HCT116 (cell line): Measurements from ENCODE around the gene TSSK2.

Source experiments
- CBX3 ChIP-seq: IDR thresholded peaks from 2 replicates; pipeline ENCODE4 v1.6.1; 2012; ENCODE audit warnings: low read depth
- CEBPB ChIP-seq: IDR thresholded peaks from 2 replicates; pipeline ENCODE4 v1.6.1; 2012; ENCODE audit warnings: low read depth
- CTCF ChIP-seq, 3 experiments: fragments of 200-600 bp in 1 of 3; sonication (generic) in 1 of 3; IDR thresholded peaks in 2 of 3; conservative IDR thresholded peaks in 1 of 3; 2 replicates each; pipeline ENCODE4 v1.5.1; 2012 to 2017; ENCODE audit warnings: low read depth in 2 of 3, low read length in 2 of 3, antibody characterized with exemption in 1 of 3, borderline replicate concordance in 1 of 3, control low read depth in 1 of 3, mild to moderate bottlenecking in 1 of 3, mixed read lengths in 1 of 3, mixed run types in 1 of 3, moderate library complexity in 1 of 3; ENCODE audit not compliant: insufficient read depth in 1 of 3
- EGR1 ChIP-seq: IDR thresholded peaks from 2 replicates; pipeline ENCODE4 v1.6.1; 2012; ENCODE audit warnings: low read depth
- EZH2phosphoT487 ChIP-seq: fragments of 200-600 bp; IDR thresholded peaks from 2 replicates; pipeline ENCODE4 v1.6.1; 2018; ENCODE audit warnings: antibody characterized with exemption, borderline replicate concordance
- FOSL1 ChIP-seq: IDR thresholded peaks from 2 replicates; pipeline ENCODE4 v1.6.1; 2012; ENCODE audit warnings: low read depth
- MAX ChIP-seq: IDR thresholded peaks from 2 replicates; pipeline ENCODE4 v1.6.1; 2012
- POLR2A ChIP-seq: IDR thresholded peaks from 2 replicates; pipeline ENCODE4 v1.7.0; 2011; ENCODE audit warnings: borderline replicate concordance; ENCODE audit not compliant: insufficient read depth, insufficient read length; ENCODE audit errors: extremely low read depth
- RAD21 ChIP-seq: IDR thresholded peaks from 2 replicates; pipeline ENCODE4 v1.6.1; 2012; ENCODE audit warnings: low read depth, mild to moderate bottlenecking
- SIN3A ChIP-seq: IDR thresholded peaks from 2 replicates; pipeline ENCODE4 v1.6.1; 2012; ENCODE audit warnings: low read depth
- YY1 ChIP-seq: IDR thresholded peaks from 2 replicates; pipeline ENCODE4 v1.6.1; 2011; ENCODE audit warnings: low read length, low read depth, moderate library complexity, mild to moderate bottlenecking; ENCODE audit not compliant: insufficient replicate concordance; ENCODE audit errors: extremely low read depth
- ZNF274 ChIP-seq: fragments of 200-500 bp; sonication (Bioruptor generic); IDR thresholded peaks from 2 replicates; pipeline ENCODE4 v1.6.1; 2014; ENCODE audit warnings: mild to moderate bottlenecking, low read depth, low read length, inconsistent platforms

GRCh38 chr22:19122752-19123492 lies 8.2 kb upstream of the TSSK2 start:
- TF ChIP-seq CTCF (IDR thresholded peaks at IDR 0.05 in 2 of 3, conservative IDR thresholded peaks at IDR 0.05 in 1 of 3; ENCODE audit: borderline replicate concordance in 1 of 3, insufficient read depth in 1 of 3, low read depth in 2 of 3, low read length in 2 of 3) (no peak), ZNF274 (no peak), POLR2A (no peak), SIN3A (no peak), RAD21 (no peak), EGR1 (no peak), FOSL1 (no peak), YY1 (no peak), EZH2phosphoT487 (no peak), CEBPB (no peak), MAX (no peak), CBX3 (no peak)
